Peyer's patch (tissue), 4 donors: ENCODE data around the gene MAP1LC3A.

Source experiments
- CTCF ChIP-seq, 6 experiments: fragments of 450-650 bp in 4 of 6; fragments of 200-600 bp in 2 of 6; sonication (generic) in 1 of 6; IDR thresholded peaks; one replicate each; pipeline ENCODE4 v1.5.1; 2017 to 2019; ENCODE audit warnings: antibody characterized with exemption in 6 of 6, mild to moderate bottlenecking in 3 of 6, moderate library complexity in 1 of 6
- POLR2A ChIP-seq, 2 donors: fragments of 450-650 bp; IDR thresholded peaks; one replicate each; pipeline ENCODE4 v1.5.1; 2017; ENCODE audit warnings: antibody characterized with exemption in 2 of 2, mild to moderate bottlenecking in 2 of 2, moderate library complexity in 2 of 2

- TF ChIP-seq CTCF (IDR thresholded peaks at IDR 0.05): no peak
- no peak for TF ChIP-seq POLR2A (IDR thresholded peaks at IDR 0.05)
Measured at GRCh38 chr20:34564833-34565232, 6.3 kb downstream of the MAP1LC3A start.
